Renal cortical epithelial cell (primary cell): ENCODE data around the gene JPH3. TPM values are rescaled to one million over a fixed set of nuclear protein-coding genes. Genes with fewer than 3 reads are reported as not detected.

Source experiments
- DNase-seq: peaks from one replicate; pipeline ENCODE4 v3.0.0-alpha.2; 2011; ENCODE audit warnings: low read depth
- total RNA-seq: library from RNA; depleted of rRNA; stranded (reverse); fragments of >200 nt; gene quantifications from 2 replicates; pipeline ENCODE4 v1.2.3, GENCODE V29; 2014

Gene JPH3
- total RNA-seq, 1 donor from 2014 or later: 0.50 TPM

- DNase-seq: no peak
Observed at GRCh38 chr16:87696726-87697125, 94.4 kb downstream of the JPH3 start.

- no peak for DNase-seq
Observed at GRCh38 chr16:87697256-87697655, 94.9 kb downstream of the JPH3 start.

- no peak for DNase-seq
Observed at GRCh38 chr16:87697792-87698191, 95.5 kb downstream of the JPH3 start.

- no peak for DNase-seq
Observed at GRCh38 chr16:87698241-87698640, 95.9 kb downstream of the JPH3 start.

- DNase-seq: no peak
Observed at GRCh38 chr16:87698676-87699199, 96.4 kb downstream of the JPH3 start.

- DNase-seq: no peak
Observed at GRCh38 chr16:87700406-87701077, 98.2 kb downstream of the JPH3 start.

GRCh38 chr16:87701078-87701460, 98.8 kb downstream of the JPH3 start:
- DNase-seq: no peak

- no peak for DNase-seq
Observed at GRCh38 chr16:87701505-87701921, 99.2 kb downstream of the JPH3 start.

- no peak for DNase-seq
Observed at GRCh38 chr16:87702325-87702811, 100.1 kb downstream of the JPH3 start.

GRCh38 chr16:87703071-87703470, 100.8 kb downstream of the JPH3 start:
- DNase-seq: no peak

- DNase-seq: no peak
Observed at GRCh38 chr16:87703835-87704375, 101.6 kb downstream of the JPH3 start.

GRCh38 chr16:87704754-87705353, 102.5 kb downstream of the JPH3 start:
- no peak for DNase-seq

- DNase-seq: no peak
Observed at GRCh38 chr16:87705771-87706277, 103.5 kb downstream of the JPH3 start.

GRCh38 chr16:87706278-87707000, 104.1 kb downstream of the JPH3 start:
- no peak for DNase-seq

GRCh38 chr16:87707097-87707496, 104.8 kb downstream of the JPH3 start:
- DNase-seq: no peak

- DNase-seq: no peak
Observed at GRCh38 chr16:87707714-87708580, 105.6 kb downstream of the JPH3 start.

GRCh38 chr16:87708881-87709638, 106.8 kb downstream of the JPH3 start:
- no peak for DNase-seq

GRCh38 chr16:87709677-87710076, 107.4 kb downstream of the JPH3 start:
- DNase-seq: no peak

GRCh38 chr16:87710887-87711286, 108.6 kb downstream of the JPH3 start:
- DNase-seq: no peak

- no peak for DNase-seq
Observed at GRCh38 chr16:87712184-87712762, 110.0 kb downstream of the JPH3 start.
